H9 (cell line): ENCODE data around the gene OOEP. TPM values are rescaled to one million over a fixed set of nuclear protein-coding genes. Genes with fewer than 3 reads are reported as not detected.

ENCODE experiments used
- DNase-seq: peaks from one replicate; pipeline ENCODE4 v3.0.0-alpha.2; 2017
- H2AFZ ChIP-seq: one replicate; pipeline ENCODE4 v1.6.1; 2013; ENCODE audit warnings: mild to moderate bottlenecking, low read length, control low read depth, moderate library complexity
- H2AK5ac ChIP-seq: 2 replicates; pipeline ENCODE4 v1.6.1; 2013; ENCODE audit warnings: low read length, control low read depth, mixed read lengths; ENCODE audit not compliant: insufficient read length
- H2BK120ac ChIP-seq: one replicate; pipeline ENCODE4 v1.6.1; 2013; ENCODE audit warnings: low read depth, mild to moderate bottlenecking, low read length, control low read depth, inconsistent platforms; ENCODE audit not compliant: poor library complexity, severe bottlenecking
- H2BK12ac ChIP-seq: 2 replicates; pipeline ENCODE4 v1.6.1; 2013; ENCODE audit warnings: low read length, control low read depth, mixed read lengths, low read depth; ENCODE audit not compliant: insufficient read length
- H2BK15ac ChIP-seq: 2 replicates; pipeline ENCODE4 v1.6.1; 2013; ENCODE audit warnings: low read depth, low read length, control low read depth
- H2BK20ac ChIP-seq: one replicate; pipeline ENCODE4 v1.6.1; 2013; ENCODE audit warnings: low read depth, mild to moderate bottlenecking, low read length, control low read depth, inconsistent platforms; ENCODE audit not compliant: poor library complexity, severe bottlenecking
- H2BK5ac ChIP-seq: 2 replicates; pipeline ENCODE4 v1.6.1; 2013; ENCODE audit warnings: low read length, control low read depth, mixed read lengths; ENCODE audit not compliant: insufficient read length
- H3K14ac ChIP-seq: 2 replicates; pipeline ENCODE4 v1.6.1; 2013; ENCODE audit warnings: low read length, control low read depth; ENCODE audit not compliant: insufficient read depth
- H3K18ac ChIP-seq: 2 replicates; pipeline ENCODE4 v1.6.1; 2013; ENCODE audit warnings: low read depth, mild to moderate bottlenecking, mixed read lengths, low read length, control low read depth; ENCODE audit not compliant: insufficient read length
- H3K23ac ChIP-seq: 2 replicates; pipeline ENCODE4 v1.6.1; 2013; ENCODE audit warnings: low read length, control low read depth, mixed read lengths, low read depth; ENCODE audit not compliant: insufficient read length
- H3K23me2 ChIP-seq: 2 replicates; pipeline ENCODE4 v1.6.1; 2013; ENCODE audit warnings: low read depth, mild to moderate bottlenecking, mixed read lengths, low read length, control low read depth; ENCODE audit not compliant: insufficient read length, poor library complexity, severe bottlenecking
- H3K27ac ChIP-seq: 2 replicates; pipeline ENCODE4 v1.5.1; 2013; ENCODE audit warnings: low read length, control low read depth, mixed read lengths, low read depth; ENCODE audit not compliant: insufficient read length
- H3K27me3 ChIP-seq: 2 replicates; pipeline ENCODE4 v1.6.1; 2013; ENCODE audit warnings: low read length, control low read depth, inconsistent platforms; ENCODE audit not compliant: insufficient read depth
- H3K4ac ChIP-seq: 2 replicates; pipeline ENCODE4 v1.6.1; 2013; ENCODE audit warnings: low read depth, mild to moderate bottlenecking, control low read depth, inconsistent platforms, low read length, moderate library complexity
- H3K4me1 ChIP-seq: 2 replicates; pipeline ENCODE4 v1.6.1; 2013; ENCODE audit warnings: low read length, control low read depth, inconsistent platforms; ENCODE audit not compliant: insufficient read depth
- H3K4me2 ChIP-seq: 2 replicates; pipeline ENCODE4 v1.6.1; 2013; ENCODE audit warnings: low read length, control low read depth, mixed read lengths; ENCODE audit not compliant: insufficient read length, insufficient read depth
- H3K56ac ChIP-seq: 2 replicates; pipeline ENCODE4 v1.6.1; 2013; ENCODE audit warnings: low read depth, mild to moderate bottlenecking, mixed read lengths, low read length, control low read depth; ENCODE audit not compliant: insufficient read length
- H3K79me1 ChIP-seq: 2 replicates; pipeline ENCODE4 v1.6.1; 2013; ENCODE audit warnings: low read depth, mild to moderate bottlenecking, moderate library complexity, low read length, control low read depth, inconsistent platforms; ENCODE audit not compliant: insufficient read depth, poor library complexity, severe bottlenecking
- H3K79me2 ChIP-seq: 2 replicates; pipeline ENCODE4 v1.6.1; 2013; ENCODE audit warnings: low read length, control low read depth, inconsistent platforms; ENCODE audit not compliant: insufficient read depth
- H3K9ac ChIP-seq: 2 replicates; pipeline ENCODE4 v1.6.1; 2013; ENCODE audit warnings: low read length, control low read depth, mixed read lengths; ENCODE audit not compliant: insufficient read length; ENCODE audit errors: extremely low read depth
- H3K9me3 ChIP-seq: one replicate; pipeline ENCODE4 v1.6.1; 2013; ENCODE audit warnings: low read depth, low read length, inconsistent platforms; ENCODE audit not compliant: control insufficient read depth
- H3T11ph ChIP-seq: one replicate; pipeline ENCODE4 v1.6.1; 2013; ENCODE audit warnings: mild to moderate bottlenecking, low read length, control low read depth, inconsistent platforms
- H4K20me1 ChIP-seq: one replicate; pipeline ENCODE4 v1.6.1; 2013; ENCODE audit not compliant: control insufficient read depth, insufficient read length, insufficient read depth
- H4K5ac ChIP-seq: 2 replicates; pipeline ENCODE4 v1.6.1; 2013; ENCODE audit warnings: low read depth, mild to moderate bottlenecking, mixed read lengths, low read length, control low read depth; ENCODE audit not compliant: insufficient read length
- H4K8ac ChIP-seq: replicated peaks from 2 replicates; pipeline ENCODE4 v1.6.1; 2013; ENCODE audit warnings: low read length, control low read depth, mixed read lengths, low read depth; ENCODE audit not compliant: insufficient read length
- H4K91ac ChIP-seq: 2 replicates; pipeline ENCODE4 v1.6.1; 2013; ENCODE audit warnings: low read depth, mild to moderate bottlenecking, moderate library complexity, mixed read lengths, low read length, control low read depth; ENCODE audit not compliant: insufficient read length
- H3K27ac Mint-ChIP-seq, 3 experiments: 2 replicates in 2 of 3; 3 replicates in 1 of 3; pipeline ENCODE4 v1.8.0; 2020 to 2021; ENCODE audit warnings: mixed read lengths in 3 of 3, mild to moderate bottlenecking in 1 of 3, moderate library complexity in 1 of 3
- H3K27me3 Mint-ChIP-seq: 2 replicates; pipeline ENCODE4 v1.8.0; 2021; ENCODE audit warnings: low read depth, mild to moderate bottlenecking, moderate library complexity, mixed read lengths
- H3K36me3 Mint-ChIP-seq, 3 experiments: 2 replicates in 2 of 3; 3 replicates in 1 of 3; pipeline ENCODE4 v1.8.0; 2020 to 2021; ENCODE audit warnings: low read depth in 3 of 3, mixed read lengths in 3 of 3; ENCODE audit not compliant: insufficient read depth in 1 of 3
- H3K4me1 Mint-ChIP-seq, 2 experiments: 2 replicates each; pipeline ENCODE4 v1.8.0; 2020; ENCODE audit warnings: mixed read lengths in 2 of 2
- H3K4me3 Mint-ChIP-seq, 2 experiments: 2 replicates in 1 of 2; 3 replicates in 1 of 2; pipeline ENCODE4 v1.8.0; 2020 to 2021; ENCODE audit warnings: mild to moderate bottlenecking in 2 of 2, mixed read lengths in 2 of 2, moderate library complexity in 1 of 2
- H3K9me3 Mint-ChIP-seq, 2 experiments: 2 replicates in 1 of 2; 3 replicates in 1 of 2; pipeline ENCODE4 v1.8.0; 2020; ENCODE audit warnings: mild to moderate bottlenecking in 2 of 2, mixed read lengths in 2 of 2, moderate library complexity in 1 of 2
- WGBS: extraction: QIAGEN DNeasy Blood & Tissue Kit; methylation state at CpG from one replicate; pipeline ENCODE4 v1.1.7; 2013; ENCODE audit warnings: missing lambda C conversion rate, low lambda C conversion rate, mixed read lengths; ENCODE audit not compliant: insufficient read length; ENCODE audit errors: extremely low coverage; 5-methylcytosine and 5-hydroxymethylcytosine counted together
- total RNA-seq: library from RNA; stranded (reverse); gene quantifications from 2 replicates; pipeline ENCODE4 v1.2.1, GENCODE V29; 2021
- TF ChIP-seq, protein P1 (sequence below): fragments of 200-600 bp; sonication (generic); conservative IDR thresholded peaks from 3 replicates; pipeline ENCODE4 v1.8.0; 2021; ENCODE audit warnings: antibody characterized with exemption, mild to moderate bottlenecking

The OOEP gene
- total RNA-seq, 1 experiment from 2014 or later = not detected

DNA sequence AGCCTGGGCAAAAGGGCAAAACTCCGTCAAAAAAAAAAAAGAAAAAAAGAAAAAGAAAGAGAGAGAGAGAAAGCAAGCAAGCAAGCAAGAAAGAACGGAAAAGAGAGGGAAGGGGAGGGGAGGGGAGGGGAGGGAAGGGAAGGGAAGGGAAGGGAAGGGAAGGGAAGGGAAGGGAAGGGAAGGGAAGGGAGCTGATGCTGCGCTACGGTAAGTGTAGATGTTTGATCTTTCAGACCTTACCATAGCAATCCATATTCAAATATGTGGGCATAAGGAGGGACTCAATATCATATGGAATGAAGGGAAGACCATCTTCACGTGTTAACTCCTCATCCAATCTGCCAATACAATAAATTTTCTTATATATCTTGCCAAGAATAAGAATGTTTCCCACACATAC lies 27.5 kb downstream of the OOEP start:
- H4K8ac ChIP-seq = no peak overlapping the region
- no peak overlapping the region for H4K5ac ChIP-seq
- DNase-seq = no peak
- no peak overlapping the region for H2BK120ac ChIP-seq
- H3K4me2 ChIP-seq = no peak overlapping the region
- Mint-ChIP-seq H3K4me1 (peaks cover 18 to 23% of the 10 kb centered on the region in 2 experiments), H3K36me3 (peaks cover 0 to 1% (median 0%) of the 10 kb centered on the region in 3 experiments; a peak in 2 of 7 replicates), H3K27ac (no peak overlapping the region), H3K9me3 (no peaks in the 10 kb centered on the region), H3K4me3 (no peak overlapping the region), H3K27me3 (peaks cover 2% of the 10 kb centered on the region; the same call in 1 of the 2 replicates)
- H3K23me2 ChIP-seq = no peaks in the 10 kb centered on the region
- no peaks in the 10 kb centered on the region for H3K27me3 ChIP-seq
- H3K23ac ChIP-seq = no peak overlapping the region
- no peak overlapping the region for H4K91ac ChIP-seq
- H2BK15ac ChIP-seq = no peak overlapping the region
- no peaks in the 10 kb centered on the region for H3K79me1 ChIP-seq
- H3K14ac ChIP-seq = no peak overlapping the region
- no CpG with 5 or more reads among the region's 5 CpGs for WGBS
- no peaks in the 10 kb centered on the region for H3K79me2 ChIP-seq
- H3K18ac ChIP-seq = no peak overlapping the region
- H4K20me1 ChIP-seq = no peaks in the 10 kb centered on the region
- H3K4me1 ChIP-seq = no peaks in the 10 kb centered on the region
- H3K9me3 ChIP-seq = no peaks in the 10 kb centered on the region
- H3K27ac ChIP-seq = no peak overlapping the region
- TF ChIP-seq, protein P1, sequence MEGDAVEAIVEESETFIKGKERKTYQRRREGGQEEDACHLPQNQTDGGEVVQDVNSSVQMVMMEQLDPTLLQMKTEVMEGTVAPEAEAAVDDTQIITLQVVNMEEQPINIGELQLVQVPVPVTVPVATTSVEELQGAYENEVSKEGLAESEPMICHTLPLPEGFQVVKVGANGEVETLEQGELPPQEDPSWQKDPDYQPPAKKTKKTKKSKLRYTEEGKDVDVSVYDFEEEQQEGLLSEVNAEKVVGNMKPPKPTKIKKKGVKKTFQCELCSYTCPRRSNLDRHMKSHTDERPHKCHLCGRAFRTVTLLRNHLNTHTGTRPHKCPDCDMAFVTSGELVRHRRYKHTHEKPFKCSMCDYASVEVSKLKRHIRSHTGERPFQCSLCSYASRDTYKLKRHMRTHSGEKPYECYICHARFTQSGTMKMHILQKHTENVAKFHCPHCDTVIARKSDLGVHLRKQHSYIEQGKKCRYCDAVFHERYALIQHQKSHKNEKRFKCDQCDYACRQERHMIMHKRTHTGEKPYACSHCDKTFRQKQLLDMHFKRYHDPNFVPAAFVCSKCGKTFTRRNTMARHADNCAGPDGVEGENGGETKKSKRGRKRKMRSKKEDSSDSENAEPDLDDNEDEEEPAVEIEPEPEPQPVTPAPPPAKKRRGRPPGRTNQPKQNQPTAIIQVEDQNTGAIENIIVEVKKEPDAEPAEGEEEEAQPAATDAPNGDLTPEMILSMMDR = no peak
- no peak overlapping the region for H2AK5ac ChIP-seq
- no peak overlapping the region for H2BK20ac ChIP-seq
- H2AFZ ChIP-seq = no peak overlapping the region
- H3K4ac ChIP-seq = no peak overlapping the region
- H3K56ac ChIP-seq = no peak overlapping the region
- H3T11ph ChIP-seq = no peak overlapping the region
- H2BK12ac ChIP-seq = no peak overlapping the region
- no peak overlapping the region for H2BK5ac ChIP-seq
- H3K9ac ChIP-seq = no peak overlapping the region
